GM19452 (cell line): ENCODE data around the gene SLC17A3.

ENCODE experiments used
- ATAC-seq: cut with Tn5 transposase; IDR thresholded peaks from one replicate; pipeline ENCODE4 v1.9.1; 2021; ENCODE audit not compliant: unreplicated experiment

Gene SLC17A3, protein sequence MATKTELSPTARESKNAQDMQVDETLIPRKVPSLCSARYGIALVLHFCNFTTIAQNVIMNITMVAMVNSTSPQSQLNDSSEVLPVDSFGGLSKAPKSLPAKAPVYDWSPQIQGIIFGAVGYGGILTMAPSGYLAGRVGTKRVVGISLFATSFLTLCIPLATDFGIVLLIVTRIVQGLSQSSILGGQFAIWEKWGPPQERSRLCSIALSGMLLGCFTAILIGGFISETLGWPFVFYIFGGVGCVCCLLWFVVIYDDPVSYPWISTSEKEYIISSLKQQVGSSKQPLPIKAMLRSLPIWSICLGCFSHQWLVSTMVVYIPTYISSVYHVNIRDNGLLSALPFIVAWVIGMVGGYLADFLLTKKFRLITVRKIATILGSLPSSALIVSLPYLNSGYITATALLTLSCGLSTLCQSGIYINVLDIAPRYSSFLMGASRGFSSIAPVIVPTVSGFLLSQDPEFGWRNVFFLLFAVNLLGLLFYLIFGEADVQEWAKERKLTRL

GRCh38 chr6:25874118-25874517, at the start of gene SLC17A3:
Gene SLC17A3, minus strand, starts transcription at chr6:25874243. Its CDS starts 5,856 bp downstream, at chr6:25868387.
- no peak for ATAC-seq

GRCh38 chr6:25922301-25922700, 48.3 kb upstream of the SLC17A3 start:
- ATAC-seq: no peak

- no peak for ATAC-seq
These were observed 47.6 kb upstream of the SLC17A3 start for GRCh38 chr6:25921525-25922203.

DNA sequence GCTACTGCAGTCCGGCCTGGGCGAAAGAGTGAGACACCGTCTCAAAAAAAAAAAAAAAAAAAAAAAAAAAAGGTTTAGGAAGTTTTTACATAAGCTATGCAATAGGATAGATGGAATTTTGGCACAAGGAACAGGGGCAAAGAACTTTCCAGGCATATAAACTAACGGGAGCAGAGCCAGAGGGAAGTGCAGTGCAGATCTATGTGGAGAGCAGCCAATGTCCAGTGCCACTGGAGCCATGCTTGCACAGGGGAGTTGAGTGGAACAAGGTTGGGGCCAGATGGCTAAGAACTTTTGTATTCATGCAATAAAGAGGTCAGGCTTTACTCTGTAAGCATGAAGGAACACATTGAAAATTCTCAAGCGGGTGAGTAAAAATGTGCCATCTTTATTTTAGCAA, 45.6 kb upstream of the SLC17A3 start:
- ATAC-seq: no peak

DNA sequence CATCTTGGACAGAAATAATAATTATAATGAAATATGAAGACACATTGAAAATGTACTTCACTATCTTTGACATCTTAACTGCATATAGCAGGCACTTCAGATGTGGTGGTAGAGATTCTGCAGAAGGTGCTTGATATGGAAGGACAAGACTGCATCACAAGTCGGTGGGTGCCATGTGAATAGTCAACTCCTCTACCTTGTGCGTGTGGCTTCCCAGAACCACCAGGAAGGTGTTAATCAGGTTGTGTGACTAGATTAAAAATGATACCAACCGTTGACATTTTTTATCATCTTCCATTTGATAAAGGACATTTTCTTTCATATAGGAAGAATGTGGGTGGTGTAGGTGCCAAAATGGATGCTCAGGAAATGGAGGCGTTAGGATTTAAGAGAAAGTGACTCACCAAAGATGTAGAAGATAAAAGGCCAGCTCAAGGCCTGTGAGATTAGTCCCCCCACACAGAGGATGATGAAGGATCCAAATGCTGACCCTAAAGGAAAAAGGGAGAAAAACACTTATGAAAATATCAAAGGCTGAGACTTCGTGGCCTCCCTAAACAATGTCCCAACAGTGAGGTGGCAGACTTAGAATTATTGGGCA, 44.1 kb upstream of the SLC17A3 start:
- ATAC-seq: no peak

DNA sequence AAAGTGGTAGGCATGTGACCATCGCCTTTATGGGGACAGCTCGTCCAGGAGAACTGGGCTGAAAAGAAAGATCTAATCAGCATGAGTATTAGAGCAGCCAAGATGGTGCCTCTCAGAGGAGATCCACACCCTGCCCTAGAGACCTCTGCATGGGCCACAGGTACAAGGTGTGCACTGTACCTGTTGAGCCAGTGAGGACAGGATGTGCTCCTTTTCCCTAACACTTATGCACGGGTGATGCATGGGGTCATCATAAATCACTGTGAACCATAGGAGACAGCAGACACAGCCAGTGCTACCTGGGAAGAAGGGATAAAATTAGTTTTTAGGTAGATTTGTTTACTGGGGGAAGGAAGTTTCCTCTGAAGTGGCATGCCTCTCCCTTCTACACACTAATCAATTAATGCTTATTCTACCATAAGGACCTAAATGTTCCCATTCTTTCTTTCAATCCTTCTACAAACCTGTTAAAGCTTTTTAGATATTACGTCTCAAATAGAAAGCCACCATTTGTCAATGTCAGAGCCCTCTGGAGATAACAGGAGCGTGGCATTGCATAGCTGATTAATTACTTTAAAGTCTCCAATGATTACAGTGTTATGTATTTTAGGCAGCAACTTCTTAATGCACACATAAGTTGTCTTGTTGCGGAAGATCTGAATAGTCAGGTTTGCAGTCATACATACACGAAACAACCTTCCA, 42.9 kb upstream of the SLC17A3 start:
- no peak for ATAC-seq

DNA sequence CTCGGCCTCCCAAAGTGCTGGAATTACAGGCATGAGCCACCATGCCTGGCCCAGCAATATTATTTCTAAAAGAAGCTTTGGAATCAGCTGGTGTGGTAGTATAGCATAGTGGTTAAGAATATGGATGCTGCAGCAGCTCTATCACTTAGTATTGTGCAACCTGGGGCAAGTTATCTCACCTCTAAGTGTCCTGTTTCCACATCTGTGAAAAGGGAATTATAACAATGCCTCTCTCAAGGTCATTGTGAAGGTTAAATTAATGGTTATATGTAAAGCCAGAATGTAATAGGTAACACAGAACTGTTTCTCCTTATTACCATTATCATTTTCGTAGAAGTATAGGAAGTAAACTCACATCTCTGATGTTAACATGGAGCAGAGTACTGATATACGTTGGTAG, 42.3 kb upstream of the SLC17A3 start:
- ATAC-seq: no peak

DNA sequence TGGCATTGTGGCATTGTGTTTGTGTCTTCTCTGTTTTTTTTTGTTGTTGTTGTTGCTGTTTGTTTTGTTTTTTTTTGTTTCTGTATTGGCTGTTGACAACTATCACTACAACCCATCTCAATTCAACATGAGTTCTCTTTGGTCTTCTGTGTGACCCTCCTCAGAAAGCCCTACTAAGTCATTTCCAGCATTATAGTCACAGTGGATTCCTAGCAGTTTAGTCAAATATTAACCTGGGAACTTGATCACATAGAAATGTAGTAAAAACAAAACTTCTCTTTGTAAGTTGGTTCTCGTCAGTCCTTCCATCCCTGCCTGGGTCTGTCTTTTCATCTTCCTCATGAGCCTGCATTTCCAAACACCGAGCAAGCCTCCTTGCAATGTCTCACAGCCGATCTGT, 39.7 kb upstream of the SLC17A3 start:
- ATAC-seq: no peak

- no peak for ATAC-seq
These were observed 37.3 kb upstream of the SLC17A3 start for GRCh38 chr6:25911351-25911750.

- no peak for ATAC-seq
These were observed 33.5 kb upstream of the SLC17A3 start for GRCh38 chr6:25907475-25908014.

- no peak for ATAC-seq
These were observed 29.5 kb upstream of the SLC17A3 start for GRCh38 chr6:25903467-25904099.

- no peak for ATAC-seq
These were observed 28.0 kb upstream of the SLC17A3 start for GRCh38 chr6:25902071-25902470.

- ATAC-seq: no peak
These were observed 26.8 kb upstream of the SLC17A3 start for GRCh38 chr6:25900843-25901242.

DNA sequence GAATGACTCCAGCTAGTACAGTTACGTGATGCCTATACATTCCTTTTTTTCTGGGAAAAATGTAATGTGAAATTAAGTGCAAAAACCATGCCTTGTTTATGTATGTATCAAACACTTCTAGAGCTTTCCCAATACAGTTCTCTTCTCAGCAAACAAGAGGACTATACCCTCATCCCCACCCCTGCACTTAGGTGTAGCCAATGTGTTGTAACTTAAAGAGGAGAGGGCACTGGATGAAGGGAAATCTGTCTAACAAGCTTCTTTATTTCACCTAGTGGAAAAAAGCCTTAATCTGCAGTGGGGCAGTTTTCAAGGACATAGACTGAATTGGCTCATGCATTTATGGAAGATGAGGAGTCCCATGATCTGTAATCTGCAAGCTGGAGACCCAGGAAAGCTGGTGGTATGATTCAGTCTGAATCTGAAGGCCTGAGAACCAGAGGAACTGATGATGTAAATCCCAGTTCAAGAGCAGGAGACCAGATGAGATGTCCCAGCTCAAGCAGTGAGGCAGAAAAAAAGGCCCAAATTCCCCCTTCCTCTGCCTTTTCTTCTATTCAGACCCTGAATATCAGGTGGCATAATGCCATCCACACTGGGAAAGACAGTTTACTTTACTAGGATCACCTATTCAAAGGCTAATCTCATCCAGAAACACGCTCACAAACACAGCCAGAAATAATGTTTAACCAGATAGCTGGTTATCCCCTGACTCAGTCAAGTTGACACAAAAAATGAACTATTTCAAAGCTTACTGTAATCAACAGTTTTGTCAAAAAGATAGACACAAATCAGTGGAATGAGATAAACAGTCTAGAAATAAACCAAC, 25.8 kb upstream of the SLC17A3 start:
- no peak for ATAC-seq

DNA sequence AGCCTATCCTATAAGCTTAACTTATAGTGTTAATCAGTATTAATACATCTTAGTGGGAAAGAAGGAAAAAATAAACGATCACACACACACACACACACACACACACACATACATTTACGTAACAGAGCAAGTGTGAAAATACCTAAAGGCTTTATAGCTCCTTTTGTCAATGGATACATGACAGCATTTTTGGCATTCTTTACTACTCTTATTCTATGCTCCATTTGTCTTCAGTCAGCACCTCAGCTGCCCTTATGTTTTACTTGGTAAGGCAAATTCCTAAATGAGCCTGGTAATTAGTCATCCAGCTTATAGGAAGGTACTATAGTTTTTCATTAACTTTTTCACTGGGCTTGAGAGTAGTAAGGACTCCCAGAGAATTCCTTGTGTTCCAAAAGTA, 25.1 kb upstream of the SLC17A3 start:
- no peak for ATAC-seq

DNA sequence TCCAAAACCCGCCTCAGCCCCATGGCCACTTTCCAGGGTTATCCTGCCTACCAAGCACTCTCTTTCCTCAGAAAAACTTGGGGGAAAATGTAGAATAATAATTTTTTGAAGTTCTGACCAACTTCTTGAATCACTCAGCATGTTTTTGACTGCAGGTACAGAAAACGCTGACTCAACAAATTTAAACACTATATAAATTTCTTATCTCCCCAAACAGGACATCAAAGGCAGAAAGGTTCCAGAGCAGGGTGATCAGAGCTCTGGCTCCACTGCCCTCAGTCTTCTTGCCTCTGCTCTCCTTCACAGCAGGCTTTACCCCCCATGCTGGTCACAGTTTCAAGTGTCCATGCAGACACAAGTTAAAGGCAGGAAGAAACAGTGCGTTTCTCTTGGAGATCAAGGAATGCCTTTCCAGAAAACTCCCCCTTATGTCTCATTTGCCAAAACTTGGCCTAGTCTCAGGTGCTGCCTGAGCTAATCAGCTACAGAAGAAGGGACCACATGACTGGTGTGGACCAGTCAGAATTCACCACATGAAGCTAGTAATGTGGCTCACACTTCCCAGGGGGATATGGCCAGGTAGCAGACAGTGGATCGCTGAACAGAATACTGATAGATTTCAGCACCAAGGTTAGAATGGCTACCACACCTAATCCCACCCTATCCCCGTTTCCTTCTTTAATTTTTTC, 24.4 kb upstream of the SLC17A3 start:
- ATAC-seq: no peak

- ATAC-seq: no peak
These were observed 22.2 kb upstream of the SLC17A3 start for GRCh38 chr6:25896252-25896651.

- ATAC-seq: no peak
These were observed 21.7 kb upstream of the SLC17A3 start for GRCh38 chr6:25895771-25896170.

DNA sequence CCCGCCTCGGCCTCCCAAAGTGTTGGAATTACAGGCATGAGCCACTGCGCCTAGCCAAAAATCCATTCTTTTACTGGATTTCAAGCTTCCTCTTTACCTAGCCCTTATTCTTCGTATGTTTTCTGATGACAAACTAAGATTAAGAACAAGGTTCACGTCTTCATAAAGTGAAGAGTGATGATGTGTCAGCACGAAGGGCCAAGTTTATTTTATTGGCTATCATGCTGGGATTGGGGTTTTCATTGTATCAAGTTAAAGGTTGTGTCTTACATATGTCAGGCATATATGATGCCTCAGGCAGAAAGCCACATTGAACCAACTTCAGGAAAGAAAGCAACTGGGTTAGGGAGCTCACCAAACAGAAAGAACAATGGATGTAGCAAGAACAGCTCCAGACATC, 19.7 kb upstream of the SLC17A3 start:
- ATAC-seq: no peak
